Fibroblast of gingiva (primary cell): ENCODE measurements around the gene ATP6V0C.
"Not testable (repeated sequence)": the region's sequence is repeated elsewhere in the genome, so short reads cannot be mapped to it uniquely, and the experiment has no call there.

Experiments
- DNase-seq: peaks from one replicate; pipeline ENCODE4 v3.0.0-alpha.2; 2011; ENCODE audit warnings: low read depth

The ATP6V0C gene

DNA sequence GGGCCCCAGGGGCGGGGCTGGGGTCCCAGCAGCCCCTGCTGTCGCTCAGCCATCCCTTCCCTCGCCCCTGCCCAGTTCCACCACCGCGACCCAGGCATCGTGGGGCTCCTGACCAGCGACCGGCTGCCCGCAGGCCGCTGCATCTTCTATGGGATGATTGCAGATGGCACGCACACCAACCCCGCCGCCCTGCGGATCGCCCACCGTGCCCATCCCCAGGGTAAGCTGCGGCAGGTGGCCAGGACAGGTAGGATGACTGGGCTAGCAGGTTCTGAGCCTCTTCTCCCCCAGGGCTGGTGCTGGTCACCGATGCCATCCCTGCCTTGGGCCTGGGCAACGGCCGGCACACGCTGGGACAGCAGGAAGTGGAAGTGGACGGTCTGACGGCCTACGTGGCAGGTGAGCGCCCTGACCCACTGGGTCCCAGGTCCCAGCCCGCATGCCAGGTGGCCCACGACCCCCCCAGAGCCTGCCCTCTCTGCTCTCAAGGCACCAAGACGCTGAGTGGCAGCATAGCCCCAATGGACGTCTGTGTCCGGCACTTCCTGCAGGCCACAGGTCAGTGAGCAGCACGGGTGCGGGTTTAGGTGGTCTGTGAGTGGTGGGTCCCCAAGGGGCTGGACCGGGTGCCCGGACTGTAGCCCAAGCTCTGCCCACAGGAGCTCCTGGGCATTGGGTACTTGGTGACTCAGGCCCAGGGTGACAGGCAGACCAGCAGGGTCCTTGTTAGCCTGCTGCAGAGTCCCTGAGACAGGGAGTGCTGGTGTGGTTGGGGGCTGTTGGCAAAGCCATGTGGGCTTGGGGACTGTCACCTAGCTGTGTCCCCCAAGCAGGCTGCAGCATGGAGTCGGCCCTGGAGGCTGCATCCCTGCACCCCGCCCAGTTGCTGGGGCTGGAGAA, 14.7 kb downstream of the ATP6V0C start:
- no peak for DNase-seq

DNA sequence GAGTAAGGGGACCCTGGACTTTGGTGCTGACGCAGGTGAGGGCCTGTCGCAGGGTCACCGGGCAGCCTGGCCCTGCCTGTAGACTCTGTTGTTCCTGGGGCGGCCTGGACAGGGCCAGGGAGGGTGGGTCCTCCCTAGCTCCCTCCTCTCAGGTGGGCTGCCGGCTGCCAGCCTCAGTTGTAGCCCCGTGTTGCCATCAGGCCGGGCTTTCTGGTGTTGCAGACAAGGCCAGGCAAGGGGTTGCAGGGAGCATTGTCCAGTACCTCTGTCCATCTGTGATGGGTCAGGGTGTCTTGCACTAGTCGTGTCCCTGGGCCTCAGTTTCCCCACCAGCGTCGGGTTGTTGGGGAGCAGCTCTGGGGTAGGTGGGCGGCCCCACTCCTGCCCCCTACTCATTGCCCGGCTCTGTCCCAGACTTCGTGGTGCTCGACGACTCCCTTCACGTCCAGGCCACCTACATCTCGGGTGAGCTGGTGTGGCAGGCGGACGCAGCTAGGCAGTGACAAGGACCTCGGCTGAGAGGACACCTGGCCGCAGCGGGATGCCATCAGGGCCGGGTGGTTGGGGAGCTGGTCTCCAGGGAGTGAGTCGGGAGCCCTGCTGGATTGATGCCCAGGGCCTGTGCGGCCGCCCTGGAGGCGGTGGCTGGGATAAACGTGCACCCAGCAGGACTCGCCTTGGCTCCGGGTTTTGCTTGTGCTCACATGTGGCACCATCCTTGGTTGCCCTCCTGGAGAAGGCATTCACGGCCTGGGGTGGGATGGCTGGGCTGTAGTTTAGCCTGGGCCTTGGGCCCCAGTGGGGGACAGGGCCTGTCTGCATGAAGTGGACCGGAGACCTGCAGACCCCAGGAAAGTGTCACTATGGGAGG, 15.5 kb downstream of the ATP6V0C start:
- DNase-seq: no peak

DNA sequence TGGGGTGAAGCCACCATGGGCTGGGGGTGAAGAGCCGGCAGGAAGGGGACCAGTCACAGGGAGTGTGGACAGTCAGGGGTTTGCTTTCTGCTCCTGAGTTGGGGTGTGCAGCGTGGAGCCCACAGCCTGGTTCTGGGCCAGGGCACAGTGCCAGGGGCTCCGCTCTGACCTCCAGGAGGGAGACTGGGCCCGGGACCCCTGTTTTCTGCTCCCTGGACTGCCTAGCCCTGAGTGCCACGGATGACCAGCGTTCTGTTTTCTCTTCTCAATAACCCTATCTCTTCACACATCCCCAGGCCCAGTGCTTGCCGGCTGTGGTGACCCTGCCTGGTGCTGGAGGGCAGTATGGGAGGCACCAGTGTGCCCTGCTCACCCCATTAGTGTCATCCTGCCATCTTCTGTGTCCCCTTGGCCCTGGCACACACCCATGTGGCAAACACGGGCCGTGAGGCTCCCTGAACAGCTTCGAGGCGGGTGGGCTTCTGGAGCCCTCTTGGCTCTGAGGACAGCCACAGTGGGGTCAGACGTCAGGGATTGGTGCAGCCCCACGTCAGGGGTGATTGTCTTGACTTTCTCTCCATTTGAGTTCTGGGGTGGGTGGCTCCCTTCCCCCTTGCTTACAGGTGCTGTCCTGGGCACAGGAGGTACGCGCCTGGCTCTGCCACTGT, 16.3 kb downstream of the ATP6V0C start:
- DNase-seq: no peak

DNA sequence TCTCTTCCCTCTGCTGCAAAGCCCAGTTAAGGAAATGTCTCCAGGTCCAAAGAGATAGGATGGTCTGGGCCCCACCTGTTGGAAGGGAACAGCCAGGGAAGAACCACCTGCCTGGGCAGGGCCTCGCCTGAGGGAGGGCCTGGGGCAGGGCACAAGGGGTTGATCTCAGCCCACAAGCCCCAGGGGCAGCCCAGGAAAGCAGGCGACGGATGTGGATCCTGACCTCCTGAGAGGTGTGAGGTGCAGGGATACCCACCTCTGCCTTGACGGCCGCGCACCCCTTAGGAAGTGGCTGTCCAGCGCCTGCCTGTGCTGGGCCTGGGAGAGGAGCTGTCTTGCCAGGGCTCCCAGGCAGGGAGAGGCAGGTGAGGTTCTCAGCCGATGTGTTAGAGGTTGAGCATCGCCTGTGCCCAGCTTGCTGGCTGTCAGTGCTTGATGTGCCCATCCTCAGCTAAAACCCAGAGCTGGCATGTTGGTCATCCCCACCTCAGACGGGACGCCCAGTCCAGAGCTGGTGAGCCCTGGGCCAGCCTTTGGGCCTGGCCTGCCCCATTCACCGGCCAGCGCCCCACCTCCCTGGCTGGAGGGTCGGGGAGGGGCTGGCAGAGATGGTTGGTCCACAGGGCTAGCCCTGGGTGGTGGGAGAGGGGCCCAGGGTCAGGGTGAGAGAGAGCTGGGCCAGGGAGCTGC, 17.0 kb downstream of the ATP6V0C start:
- DNase-seq: no peak

DNA sequence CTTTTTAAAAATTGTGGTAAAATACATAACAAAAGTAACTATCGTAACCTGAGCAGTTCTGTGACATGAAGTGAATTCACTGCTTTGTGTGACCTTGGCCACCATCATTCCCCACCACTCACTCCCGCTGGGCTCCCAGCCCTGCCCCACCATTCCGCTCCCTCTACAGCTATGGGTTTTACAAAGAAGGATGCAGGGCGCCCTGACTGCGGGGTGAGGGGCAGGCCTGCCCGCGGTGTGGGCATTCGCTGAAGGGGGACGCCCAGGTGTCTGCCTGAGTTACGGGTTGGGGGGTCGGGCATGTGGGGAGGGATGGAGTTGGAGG, 17.6 kb downstream of the ATP6V0C start, which contains the start of gene CEMP1:
Gene CEMP1, minus strand, starts transcription at position 38 of the 325 bp plus-strand sequence. CDS start 335 bp downstream, outside the sequence.
- DNase-seq: no peak

DNA sequence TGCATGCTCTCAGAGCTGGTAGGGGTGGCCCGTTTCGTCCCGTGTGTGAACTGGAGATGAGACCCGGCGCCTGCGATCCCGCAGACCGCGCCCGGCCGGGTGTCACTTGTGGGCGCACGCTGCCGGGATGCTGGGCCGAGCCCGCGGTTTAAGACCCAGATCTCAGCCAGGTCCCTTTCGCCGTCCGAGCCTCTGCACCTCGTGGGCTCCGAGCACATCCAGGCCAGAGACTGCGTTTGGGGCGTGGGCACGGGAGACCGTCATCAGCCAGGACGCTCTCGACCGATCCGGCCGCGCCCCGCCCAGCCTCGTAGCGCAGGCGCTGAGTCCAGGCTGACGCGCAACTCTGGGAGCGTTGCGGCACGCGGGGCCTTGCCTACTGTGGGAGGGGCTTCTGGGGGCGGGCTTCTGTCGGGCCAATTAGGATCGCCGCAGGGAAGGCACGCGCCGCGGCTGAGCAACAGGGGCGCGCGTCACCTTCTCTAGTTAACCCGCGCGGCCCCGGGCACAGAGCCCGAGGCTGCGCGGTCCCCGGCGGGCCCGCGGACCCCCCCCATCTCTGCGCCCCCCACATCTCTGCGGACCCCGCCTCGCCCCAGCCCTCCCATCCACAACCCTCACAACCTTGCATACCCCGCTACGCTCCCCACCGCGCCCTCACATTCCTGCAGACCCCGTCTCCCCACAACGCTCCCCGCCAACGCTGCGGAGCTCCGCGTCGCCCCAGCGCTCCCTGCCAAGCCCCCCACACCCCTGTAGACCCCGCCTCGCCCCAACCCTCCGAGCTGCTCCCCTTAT, 18.1 kb downstream of the ATP6V0C start:
- DNase-seq: peak; percentile 97

DNA sequence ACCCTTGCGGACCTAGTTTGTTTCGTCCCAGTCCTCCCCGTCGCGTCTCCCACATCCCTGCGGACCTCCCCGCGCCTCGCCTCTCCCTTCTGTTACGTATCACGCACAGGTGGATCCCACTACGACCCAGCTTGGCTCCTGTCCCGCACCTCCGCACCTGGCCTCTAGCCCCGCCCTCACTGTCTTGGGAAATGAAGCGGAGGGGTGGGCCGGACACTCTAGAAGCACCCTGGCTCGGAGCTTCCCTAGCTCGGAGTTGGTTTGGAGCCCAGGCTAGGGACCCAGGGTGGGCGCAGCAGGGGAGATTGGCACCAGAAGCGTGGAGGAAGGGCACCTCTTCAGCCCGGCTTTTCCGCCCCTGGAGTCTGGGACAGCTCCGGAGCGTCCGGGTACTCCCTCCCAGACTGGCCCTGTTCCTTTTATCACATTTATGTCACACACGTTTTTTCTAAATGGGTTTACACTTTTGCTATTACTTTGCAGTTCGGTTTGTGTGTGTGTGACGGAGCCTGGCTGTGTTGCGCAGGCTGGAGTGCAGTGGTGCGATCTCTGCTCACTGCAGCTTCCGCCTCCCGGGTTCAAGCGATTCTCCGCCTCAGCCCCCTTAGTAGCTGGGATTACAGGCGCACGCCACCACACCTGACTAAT, 18.9 kb downstream of the ATP6V0C start:
- DNase-seq: peak; percentile 57

DNA sequence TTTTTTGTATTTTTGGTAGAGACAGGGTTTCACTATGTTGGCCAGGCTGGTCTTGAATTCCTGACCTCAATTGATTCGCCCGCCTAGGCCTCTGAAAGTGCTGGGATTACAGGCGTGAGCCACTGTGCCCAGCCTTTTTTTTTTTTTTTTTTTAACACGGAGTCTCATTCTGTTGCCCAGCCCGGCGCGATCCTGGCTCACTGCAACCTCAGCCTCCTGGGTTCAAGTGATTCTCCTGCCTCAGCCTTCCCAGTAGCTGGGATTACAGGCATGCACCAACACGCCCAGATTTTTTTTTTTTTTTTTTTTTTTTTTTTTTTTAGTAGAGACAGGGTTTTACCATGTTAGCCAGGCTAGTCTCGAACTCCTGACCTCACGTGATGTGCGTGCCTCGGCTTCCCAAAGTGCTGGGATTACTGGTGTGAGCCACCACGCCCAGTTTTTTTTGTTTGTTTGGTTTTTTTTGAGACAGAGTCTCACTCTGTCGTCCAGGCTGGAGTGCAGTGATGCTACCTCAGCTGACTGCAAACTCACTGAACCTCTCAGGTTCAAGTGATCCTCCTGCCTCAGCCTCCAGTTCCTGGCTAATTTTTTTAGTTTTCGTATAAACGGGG, 19.5 kb downstream of the ATP6V0C start:
- DNase-seq: not testable (repeated sequence)

DNA sequence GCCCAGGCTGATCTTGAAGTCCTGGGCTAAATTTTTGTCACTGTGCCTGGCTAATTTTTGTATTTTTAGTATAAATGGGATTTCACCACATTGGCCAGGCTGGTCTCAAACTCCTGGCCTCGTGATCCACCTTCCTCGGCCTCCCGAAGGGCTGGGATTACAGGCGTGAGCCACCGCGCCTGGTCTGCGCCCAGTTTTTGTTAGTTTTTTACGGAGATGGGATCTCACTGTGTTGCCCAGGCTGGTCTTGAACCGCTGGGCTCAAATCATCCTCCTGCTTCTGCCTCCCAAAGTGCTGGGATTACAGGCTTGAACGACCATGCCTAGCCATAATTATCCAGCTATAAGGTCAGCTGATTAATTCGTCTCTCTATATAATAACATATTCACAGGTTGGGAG, 20.2 kb downstream of the ATP6V0C start:
- no peak for DNase-seq

DNA sequence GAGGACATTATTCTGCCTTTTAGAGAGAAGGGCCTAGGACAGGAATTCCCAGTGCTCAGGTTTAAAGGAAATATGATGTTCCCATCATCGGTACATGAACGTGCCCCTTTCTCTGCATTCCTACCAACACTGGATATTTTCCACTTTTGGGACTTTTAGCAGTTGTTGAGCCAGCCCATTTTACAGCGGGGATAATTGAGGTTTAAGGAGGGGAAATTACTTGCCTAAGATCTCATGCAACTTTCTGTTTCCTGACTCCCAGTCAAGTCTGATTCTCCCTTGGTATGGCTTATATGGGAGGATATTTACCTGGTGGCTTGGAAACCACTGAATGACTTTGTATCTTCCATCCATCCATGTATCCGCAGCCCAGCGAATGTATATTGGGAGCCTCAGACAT, 20.6 kb downstream of the ATP6V0C start:
- DNase-seq: not testable (repeated sequence)

DNA sequence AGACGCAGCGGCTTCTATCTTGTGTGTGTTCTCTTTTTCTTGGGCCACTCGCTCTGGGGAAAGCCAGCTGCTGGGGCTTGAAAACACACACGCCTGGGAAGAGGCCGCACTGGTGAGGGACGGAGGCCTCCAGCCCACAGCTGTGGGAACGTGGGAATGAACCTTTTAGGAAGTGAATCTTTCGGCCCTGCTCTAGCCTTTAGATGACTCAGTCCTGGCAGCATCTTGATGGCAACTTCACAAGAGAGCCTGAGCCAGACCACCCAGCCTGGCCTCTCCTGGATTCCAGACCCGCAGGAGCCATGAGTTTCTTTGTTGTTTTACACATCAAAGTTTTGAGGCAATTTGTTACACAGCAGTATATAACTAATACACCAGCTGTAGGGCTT, 21.9 kb downstream of the ATP6V0C start:
- peak; percentile 41 for DNase-seq

DNA sequence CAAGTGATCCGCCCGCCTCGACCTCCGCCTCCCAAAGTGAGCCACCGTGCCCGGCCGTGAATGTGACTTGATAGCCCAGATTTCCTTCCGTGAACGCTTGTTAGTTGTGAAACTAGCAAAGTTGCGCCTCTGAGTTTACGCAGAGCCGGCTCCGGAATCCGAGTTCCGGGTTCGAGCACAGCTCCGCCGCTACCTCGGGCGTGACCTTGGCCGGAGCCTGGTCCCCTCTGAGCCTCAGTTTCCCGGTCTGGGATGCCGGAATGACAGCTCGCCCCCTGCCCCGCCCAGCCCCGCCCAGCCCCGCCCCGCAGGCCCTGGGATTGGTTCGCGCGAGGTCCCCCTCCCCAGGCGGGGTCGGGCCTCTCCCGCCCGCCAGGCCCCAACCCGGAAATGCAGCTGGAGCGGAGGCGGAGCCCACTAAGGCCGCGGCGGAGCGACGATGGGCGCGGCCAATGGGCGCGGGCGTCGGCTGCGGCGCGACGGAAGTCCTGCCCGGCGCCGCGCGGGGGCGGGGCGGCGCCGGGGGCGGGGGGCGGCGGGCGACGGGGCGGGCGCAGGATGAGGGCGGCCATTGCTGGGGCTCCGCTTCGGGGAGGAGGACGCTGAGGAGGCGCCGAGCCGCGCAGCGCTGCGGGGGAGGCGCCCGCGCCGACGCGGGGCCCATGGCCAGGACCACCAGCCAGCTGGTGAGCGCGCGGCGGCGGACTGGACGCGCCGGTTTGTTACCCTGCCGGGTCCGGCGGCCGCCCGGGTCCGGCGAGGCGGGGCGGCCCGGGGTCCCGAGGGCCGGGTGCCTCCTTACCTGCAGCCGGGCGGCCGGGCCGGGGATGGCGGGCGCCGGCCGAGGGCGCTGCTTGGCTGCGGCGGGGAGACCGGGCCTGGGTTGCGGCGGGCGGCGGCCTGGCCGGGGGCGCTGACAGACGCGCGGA, 24.0 kb downstream of the ATP6V0C start, which contains the start of gene PDPK1:
Gene PDPK1, plus strand, starts transcription at position 571 of the 929 bp plus-strand sequence. Its CDS starts 92 bp downstream, at position 663.
- peak; percentile 95 for DNase-seq

DNA sequence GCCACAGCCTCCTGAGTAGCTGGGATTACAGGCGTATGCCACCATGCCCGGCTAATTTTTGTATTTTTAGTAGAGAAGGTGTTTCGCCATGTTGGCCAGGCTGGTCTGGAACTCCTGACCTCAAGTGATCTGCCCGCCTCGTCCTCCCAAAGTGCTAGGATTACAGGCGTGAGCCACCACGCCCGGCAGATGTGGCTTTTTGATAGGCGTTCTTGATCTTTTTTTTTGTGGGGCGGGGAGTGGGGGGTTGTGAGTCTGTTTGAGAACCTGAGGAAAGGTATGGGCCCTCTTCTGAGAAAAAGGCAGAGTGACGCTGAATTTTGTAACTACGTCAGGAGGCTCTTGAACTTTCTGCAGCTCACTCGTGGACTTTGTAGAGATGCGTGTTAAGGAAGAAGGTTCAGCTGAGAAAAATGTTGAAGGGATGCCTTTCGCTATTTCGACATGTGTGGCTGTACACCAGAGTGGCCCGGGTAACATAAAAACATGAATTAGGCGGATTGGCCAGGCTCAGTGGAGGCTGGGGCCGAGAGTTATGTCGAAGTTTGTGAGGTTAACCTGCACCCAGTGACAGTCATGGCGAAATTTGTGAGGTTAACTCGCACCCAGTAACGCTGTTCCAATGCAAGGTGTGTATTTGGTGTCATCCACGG, 25.6 kb downstream of the ATP6V0C start:
- DNase-seq: not testable (repeated sequence)

DNA sequence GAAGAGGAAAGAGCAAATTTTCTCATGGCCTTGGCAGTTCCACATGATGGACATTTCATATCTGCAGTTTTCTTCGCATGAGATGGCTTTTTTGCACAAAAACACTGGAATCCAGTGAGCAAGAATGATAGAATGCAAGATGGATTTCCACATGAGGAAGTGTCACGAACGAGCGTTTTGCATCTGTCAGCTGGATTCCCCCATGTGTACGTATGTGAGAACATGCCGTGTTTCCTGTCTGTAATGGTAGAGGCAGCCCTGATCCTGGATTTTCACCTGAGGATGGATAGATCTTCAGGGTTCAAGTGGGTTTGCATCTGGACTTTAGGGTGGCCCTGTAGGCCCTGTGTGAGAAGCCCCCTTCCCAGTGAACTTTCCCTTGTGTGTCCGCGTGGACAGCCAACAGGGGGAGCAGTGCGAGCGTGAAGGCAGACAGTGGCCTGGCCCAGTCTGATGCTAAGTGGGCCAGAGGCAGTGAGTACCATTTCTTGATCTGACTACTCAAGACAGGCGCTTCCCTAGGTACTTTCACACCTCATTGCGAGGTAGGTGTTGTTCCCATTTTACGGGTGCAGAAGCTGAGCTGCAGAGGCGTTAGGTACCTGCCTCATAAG, 26.2 kb downstream of the ATP6V0C start:
- not testable (repeated sequence) for DNase-seq

DNA sequence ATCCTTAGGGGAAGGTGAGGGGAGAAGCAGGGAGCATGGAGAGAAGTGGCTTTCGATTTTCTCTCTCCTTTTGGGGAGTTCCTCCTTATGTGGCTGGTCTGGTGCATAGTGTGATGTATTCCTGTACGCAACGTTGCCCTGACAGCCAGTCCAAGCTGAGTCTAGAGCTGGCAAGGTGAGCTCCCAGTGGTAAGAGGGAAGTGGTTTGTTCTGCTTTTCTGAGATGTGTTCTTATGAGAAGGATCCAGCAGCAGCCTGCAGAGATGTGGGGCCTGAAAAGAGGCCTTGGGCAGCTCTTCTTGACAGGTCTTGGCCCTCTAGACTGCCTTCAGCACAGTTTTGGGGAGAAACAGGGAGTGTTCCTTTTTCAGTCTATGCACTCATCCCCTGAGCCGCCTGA, 27.2 kb downstream of the ATP6V0C start:
- not testable (repeated sequence) for DNase-seq

DNA sequence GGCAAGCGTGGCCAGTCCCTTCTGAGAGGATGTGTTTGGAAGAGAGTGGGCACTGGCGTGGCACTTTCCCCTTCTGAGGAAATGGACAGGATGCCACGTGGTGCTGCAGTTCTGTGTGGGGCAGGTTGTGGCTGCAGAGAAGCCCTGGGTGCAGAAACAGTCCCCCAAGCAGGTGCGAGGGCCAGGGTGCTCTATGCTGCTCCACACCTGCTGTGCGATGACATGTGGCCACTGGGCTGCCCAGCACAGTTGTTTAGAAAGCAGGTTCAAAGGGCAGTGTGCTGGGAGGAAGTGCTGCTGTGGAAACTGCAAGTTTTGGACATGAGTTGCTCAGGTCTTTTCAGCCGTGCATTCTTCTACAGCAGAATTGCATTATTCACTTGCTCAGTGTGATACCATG, 27.7 kb downstream of the ATP6V0C start:
- DNase-seq: not testable (repeated sequence)

DNA sequence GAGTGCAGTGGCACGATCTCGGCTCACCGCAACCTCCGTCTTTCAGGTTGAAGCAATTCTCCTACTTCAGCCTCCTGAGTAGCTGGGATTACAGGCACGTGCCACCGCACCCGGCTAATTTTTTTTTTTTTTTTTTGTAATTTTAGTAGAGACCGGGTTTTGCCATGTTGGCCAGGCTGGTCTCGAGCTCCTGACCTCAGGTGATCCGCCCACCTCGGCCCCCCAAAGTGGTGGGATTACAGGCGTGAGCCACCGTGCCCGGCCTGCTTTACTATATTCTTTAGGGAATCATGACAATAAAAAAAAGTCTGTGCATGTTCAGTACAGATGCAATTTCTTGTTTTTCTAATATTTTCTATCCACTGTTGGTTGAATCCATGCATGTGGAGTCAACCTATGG, 30.0 kb downstream of the ATP6V0C start:
- not testable (repeated sequence) for DNase-seq
